Cardiac muscle cell (in vitro differentiated cells and primary cell): Measurements from ENCODE around the gene MAP2K7. TPM values are rescaled to one million over a fixed set of nuclear protein-coding genes. Genes with fewer than 3 reads are reported as not detected.

Experiments used
- DNase-seq, 2 donors: peaks; one replicate each; pipeline versions ENCODE4 v3.0.0 to v3.0.0-alpha.2; 2010 to 2017; ENCODE audit warnings: low read depth in 1 of 2, low spot score in 1 of 2
- H3K27ac ChIP-seq: fragments of 200-600 bp; sonication (generic); 2 replicates; pipeline ENCODE4 v1.5.1; 2016
- H3K27me3 ChIP-seq: fragments of 200-600 bp; sonication (generic); 2 replicates; pipeline ENCODE4 v1.6.0; 2016; ENCODE audit warnings: control low read depth
- H3K36me3 ChIP-seq: fragments of 200-600 bp; sonication (generic); 2 replicates; pipeline ENCODE4 v1.5.1; 2016; ENCODE audit warnings: control low read depth
- H3K4me1 ChIP-seq: fragments of 200-600 bp; sonication (generic); 2 replicates; pipeline ENCODE4 v1.8.1; 2017; ENCODE audit warnings: low read depth, mild to moderate bottlenecking, mixed run types
- H3K4me3 ChIP-seq: fragments of 200-600 bp; sonication (generic); 2 replicates; pipeline ENCODE4 v1.5.1; 2016; ENCODE audit warnings: mild to moderate bottlenecking
- H3K9me3 ChIP-seq: fragments of 200-600 bp; sonication (generic); 2 replicates; pipeline ENCODE4 v1.5.1; 2017; ENCODE audit warnings: low read depth, mild to moderate bottlenecking, control low read depth
- polyA plus RNA-seq: library from polyadenylated mRNA; unstranded; fragments of >200 nt; fragmentation: Nextera tagmentation; extraction: Ambion mirVana; gene quantifications from 2 replicates; pipeline ENCODE4 v1.2.1, GENCODE V29; 2016
- total RNA-seq: library from RNA; depleted of rRNA; stranded (reverse); fragments of >200 nt; gene quantifications from 2 replicates; pipeline ENCODE4 v1.2.3, GENCODE V29; 2016
- TF ChIP-seq, protein P1 (sequence below): IDR thresholded peaks from 2 replicates; pipeline ENCODE4 v1.5.1; 2012; ENCODE audit warnings: low read depth, mild to moderate bottlenecking, low read length

Gene MAP2K7
- total and polyA plus RNA-seq, 2 experiments from 2014 or later = 12.4 to 24.1 TPM

- peak overlapping the region; percentile 25 for H3K4me3 ChIP-seq
- H3K4me1 ChIP-seq = peaks cover 12% of the 10 kb centered on the region
- no peaks in the 10 kb centered on the region for H3K36me3 ChIP-seq
- no peak overlapping the region for H3K27ac ChIP-seq
- H3K27me3 ChIP-seq = peaks cover 72% of the 10 kb centered on the region
- DNase-seq = peak; percentile 70 to 95
- H3K9me3 ChIP-seq = no peaks in the 10 kb centered on the region
- TF ChIP-seq, protein P1, sequence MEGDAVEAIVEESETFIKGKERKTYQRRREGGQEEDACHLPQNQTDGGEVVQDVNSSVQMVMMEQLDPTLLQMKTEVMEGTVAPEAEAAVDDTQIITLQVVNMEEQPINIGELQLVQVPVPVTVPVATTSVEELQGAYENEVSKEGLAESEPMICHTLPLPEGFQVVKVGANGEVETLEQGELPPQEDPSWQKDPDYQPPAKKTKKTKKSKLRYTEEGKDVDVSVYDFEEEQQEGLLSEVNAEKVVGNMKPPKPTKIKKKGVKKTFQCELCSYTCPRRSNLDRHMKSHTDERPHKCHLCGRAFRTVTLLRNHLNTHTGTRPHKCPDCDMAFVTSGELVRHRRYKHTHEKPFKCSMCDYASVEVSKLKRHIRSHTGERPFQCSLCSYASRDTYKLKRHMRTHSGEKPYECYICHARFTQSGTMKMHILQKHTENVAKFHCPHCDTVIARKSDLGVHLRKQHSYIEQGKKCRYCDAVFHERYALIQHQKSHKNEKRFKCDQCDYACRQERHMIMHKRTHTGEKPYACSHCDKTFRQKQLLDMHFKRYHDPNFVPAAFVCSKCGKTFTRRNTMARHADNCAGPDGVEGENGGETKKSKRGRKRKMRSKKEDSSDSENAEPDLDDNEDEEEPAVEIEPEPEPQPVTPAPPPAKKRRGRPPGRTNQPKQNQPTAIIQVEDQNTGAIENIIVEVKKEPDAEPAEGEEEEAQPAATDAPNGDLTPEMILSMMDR = no peak
These were observed 41.2 kb upstream of the MAP2K7 start for GRCh38 chr19:7862413-7862951.

GRCh38 chr19:7863157-7863970 is 40.3 kb upstream of the MAP2K7 start:
- TF ChIP-seq, protein P1 = no peak
- peak overlapping the region; percentile 25 for H3K4me3 ChIP-seq
- peak in 1 of 2 donors; percentile 44 for DNase-seq
- H3K9me3 ChIP-seq = no peaks in the 10 kb centered on the region
- H3K27me3 ChIP-seq = peaks cover 72% of the 10 kb centered on the region
- H3K36me3 ChIP-seq = no peaks in the 10 kb centered on the region
- H3K4me1 ChIP-seq = peaks cover 10% of the 10 kb centered on the region
- H3K27ac ChIP-seq = no peak overlapping the region

DNA sequence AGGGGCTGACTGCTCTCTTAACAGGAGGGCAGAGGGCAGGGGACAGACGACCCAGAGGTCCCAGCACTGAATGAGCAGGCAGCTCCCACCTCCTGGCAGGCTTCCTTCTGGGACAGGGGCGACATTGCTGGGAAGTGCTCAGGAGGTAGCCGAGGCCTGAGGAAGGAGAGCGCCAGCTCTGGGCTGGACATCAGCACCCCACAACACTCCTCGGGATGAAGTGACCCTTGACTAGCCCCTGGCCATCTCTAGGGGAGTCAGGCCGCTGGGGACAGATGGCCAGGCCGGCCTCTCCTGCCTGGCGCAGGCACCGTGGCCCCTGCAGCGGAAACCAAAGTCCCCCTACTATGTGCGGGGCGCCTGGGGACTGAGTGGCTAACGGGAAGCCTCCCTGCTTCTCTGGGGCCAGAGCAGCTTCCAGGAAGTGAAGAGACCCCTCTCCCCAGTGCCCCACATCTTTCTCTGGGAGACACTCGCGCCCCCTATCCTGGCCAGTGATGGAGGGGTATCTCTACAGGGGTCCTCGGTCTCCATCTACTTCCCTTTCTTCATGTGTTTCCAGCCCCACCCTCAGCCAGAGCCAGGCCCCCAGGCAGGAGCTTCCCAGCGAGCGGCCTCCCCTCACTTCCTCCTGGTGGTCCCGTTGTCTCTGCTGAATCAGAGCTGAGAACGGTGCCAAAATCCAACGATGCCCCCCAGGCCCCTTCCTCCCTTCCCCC is 39.5 kb upstream of the MAP2K7 start:
- Histone ChIP-seq H3K36me3 (no peaks in the 10 kb centered on the region), H3K27me3 (peaks cover 72% of the 10 kb centered on the region), H3K4me3 (no peak overlapping the region), H3K4me1 (peaks cover 10% of the 10 kb centered on the region), H3K9me3 (no peaks in the 10 kb centered on the region), H3K27ac (no peak overlapping the region)
- TF ChIP-seq, protein P1 = no peak
- no peak for DNase-seq

DNA sequence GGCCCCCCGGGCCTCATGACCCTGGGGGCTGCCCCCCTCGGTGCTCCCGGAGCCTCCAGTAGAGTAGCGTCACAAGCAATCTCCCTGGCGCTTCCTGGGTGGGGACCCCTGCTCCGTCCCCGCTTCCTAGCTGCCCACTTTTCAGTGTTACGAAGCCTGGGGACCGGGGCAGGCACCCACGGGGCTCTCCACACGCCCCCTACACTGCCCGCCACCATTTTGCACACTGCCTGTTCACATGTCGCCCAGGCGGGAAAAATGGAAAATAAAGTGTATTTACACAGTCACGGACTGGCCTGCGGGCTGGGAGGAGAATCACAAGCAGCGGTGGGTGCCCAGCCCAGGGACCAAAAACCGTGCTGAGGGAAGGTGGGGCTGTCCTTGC is 39.0 kb upstream of the MAP2K7 start:
- Histone ChIP-seq H3K9me3 (no peaks in the 10 kb centered on the region), H3K27ac (no peak overlapping the region), H3K4me1 (peaks cover 10% of the 10 kb centered on the region), H3K4me3 (no peak overlapping the region), H3K36me3 (no peaks in the 10 kb centered on the region), H3K27me3 (peaks cover 70% of the 10 kb centered on the region)
- TF ChIP-seq, protein P1 = no peak
- DNase-seq = no peak

DNA sequence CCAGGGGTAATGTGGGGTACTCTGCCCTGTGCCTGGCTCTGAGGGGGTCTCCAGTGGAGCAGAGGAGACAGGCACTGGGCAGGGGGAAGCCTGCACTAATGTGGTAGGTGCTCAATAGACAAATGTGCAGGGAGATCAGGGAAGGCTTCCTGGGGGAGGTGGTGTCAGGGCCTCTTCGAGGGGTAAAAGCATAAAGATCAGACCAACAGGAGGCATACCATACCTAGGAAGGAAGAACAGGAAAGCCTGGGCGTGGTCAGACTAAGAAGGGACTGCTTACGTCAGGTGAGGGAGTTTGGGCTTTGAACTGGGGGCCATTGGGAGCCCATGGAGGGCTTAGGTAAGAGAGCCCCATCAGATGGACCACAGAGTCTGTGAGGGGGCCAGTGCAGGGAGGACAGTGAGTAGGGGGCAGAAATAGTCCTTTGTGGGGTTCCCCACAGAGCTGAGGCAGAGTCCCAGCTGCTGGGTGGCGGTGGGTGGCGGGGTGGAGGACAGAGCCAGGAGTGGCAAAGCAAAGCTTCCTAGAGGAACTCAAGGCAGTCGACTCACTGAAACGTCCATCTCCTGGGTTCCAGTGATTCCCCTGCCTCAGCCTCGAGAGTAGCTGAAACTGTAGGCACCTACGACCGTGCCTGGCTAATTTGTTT is 38.3 kb upstream of the MAP2K7 start:
- peaks cover 10% of the 10 kb centered on the region for H3K4me1 ChIP-seq
- H3K27me3 ChIP-seq = peaks cover 63% of the 10 kb centered on the region
- H3K4me3 ChIP-seq = no peak overlapping the region
- H3K27ac ChIP-seq = no peak overlapping the region
- no peaks in the 10 kb centered on the region for H3K9me3 ChIP-seq
- DNase-seq = no peak
- H3K36me3 ChIP-seq = no peaks in the 10 kb centered on the region
- TF ChIP-seq, protein P1 = no peak
